PC-3 (cell line): ENCODE data around the gene RBFOX2.

Experiments
- CTCF ChIP-seq: fragments of 300-600 bp; sonication (generic); conservative IDR thresholded peaks from 2 replicates; pipeline ENCODE4 v1.5.1; 2017; ENCODE audit warnings: antibody characterized with exemption, low read depth, mild to moderate bottlenecking, low read length
- EZH2phosphoT487 ChIP-seq: fragments of 300-600 bp; sonication (generic); IDR thresholded peaks from 2 replicates; pipeline ENCODE4 v1.6.1; 2018; ENCODE audit warnings: mild to moderate bottlenecking, antibody characterized with exemption, low read length, borderline replicate concordance

GRCh38 chr22:35840302-35840739 lies 188.3 kb downstream of the RBFOX2 start:
- TF ChIP-seq EZH2phosphoT487 (no peak), CTCF (no peak)
